ENCODE data around the gene PRKN.

PRKN gene

DNA sequence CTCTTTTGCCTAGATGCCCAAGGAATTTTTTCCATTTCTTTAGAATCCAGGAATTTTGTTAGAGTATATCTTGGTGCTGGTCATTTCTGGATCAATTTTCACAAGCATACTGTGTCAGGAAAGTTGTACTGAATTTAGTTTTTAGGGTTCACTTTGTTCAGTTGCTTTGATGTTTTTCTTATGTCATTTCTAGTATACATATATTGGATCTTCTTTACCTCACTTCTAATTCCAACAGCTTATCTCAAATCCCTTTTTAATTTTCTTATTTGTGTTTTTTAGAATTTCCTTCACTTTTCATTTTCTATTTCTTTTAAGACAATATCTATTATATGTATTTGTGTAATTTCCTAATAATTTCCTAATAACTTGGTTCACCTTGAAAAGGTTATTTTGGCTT, 1172.7 kb downstream of the PRKN start:
- H3K27ac ChIP-seq (replicated peaks), result no peak overlapping the region
- TF ChIP-seq SPI1 (IDR thresholded peaks at IDR 0.05; ENCODE audit: borderline replicate concordance, low read depth) (no peak), POLR2AphosphoS5 (IDR thresholded peaks at IDR 0.05; ENCODE audit: low read depth) (no peak), GABPA (IDR thresholded peaks at IDR 0.05; ENCODE audit: low read depth) (no peak)
- TF ChIP-seq, protein P1, sequence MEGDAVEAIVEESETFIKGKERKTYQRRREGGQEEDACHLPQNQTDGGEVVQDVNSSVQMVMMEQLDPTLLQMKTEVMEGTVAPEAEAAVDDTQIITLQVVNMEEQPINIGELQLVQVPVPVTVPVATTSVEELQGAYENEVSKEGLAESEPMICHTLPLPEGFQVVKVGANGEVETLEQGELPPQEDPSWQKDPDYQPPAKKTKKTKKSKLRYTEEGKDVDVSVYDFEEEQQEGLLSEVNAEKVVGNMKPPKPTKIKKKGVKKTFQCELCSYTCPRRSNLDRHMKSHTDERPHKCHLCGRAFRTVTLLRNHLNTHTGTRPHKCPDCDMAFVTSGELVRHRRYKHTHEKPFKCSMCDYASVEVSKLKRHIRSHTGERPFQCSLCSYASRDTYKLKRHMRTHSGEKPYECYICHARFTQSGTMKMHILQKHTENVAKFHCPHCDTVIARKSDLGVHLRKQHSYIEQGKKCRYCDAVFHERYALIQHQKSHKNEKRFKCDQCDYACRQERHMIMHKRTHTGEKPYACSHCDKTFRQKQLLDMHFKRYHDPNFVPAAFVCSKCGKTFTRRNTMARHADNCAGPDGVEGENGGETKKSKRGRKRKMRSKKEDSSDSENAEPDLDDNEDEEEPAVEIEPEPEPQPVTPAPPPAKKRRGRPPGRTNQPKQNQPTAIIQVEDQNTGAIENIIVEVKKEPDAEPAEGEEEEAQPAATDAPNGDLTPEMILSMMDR (IDR thresholded peaks at IDR 0.05; ENCODE audit: insufficient read depth, low read length), result no peak
- TF ChIP-seq, protein P2, sequence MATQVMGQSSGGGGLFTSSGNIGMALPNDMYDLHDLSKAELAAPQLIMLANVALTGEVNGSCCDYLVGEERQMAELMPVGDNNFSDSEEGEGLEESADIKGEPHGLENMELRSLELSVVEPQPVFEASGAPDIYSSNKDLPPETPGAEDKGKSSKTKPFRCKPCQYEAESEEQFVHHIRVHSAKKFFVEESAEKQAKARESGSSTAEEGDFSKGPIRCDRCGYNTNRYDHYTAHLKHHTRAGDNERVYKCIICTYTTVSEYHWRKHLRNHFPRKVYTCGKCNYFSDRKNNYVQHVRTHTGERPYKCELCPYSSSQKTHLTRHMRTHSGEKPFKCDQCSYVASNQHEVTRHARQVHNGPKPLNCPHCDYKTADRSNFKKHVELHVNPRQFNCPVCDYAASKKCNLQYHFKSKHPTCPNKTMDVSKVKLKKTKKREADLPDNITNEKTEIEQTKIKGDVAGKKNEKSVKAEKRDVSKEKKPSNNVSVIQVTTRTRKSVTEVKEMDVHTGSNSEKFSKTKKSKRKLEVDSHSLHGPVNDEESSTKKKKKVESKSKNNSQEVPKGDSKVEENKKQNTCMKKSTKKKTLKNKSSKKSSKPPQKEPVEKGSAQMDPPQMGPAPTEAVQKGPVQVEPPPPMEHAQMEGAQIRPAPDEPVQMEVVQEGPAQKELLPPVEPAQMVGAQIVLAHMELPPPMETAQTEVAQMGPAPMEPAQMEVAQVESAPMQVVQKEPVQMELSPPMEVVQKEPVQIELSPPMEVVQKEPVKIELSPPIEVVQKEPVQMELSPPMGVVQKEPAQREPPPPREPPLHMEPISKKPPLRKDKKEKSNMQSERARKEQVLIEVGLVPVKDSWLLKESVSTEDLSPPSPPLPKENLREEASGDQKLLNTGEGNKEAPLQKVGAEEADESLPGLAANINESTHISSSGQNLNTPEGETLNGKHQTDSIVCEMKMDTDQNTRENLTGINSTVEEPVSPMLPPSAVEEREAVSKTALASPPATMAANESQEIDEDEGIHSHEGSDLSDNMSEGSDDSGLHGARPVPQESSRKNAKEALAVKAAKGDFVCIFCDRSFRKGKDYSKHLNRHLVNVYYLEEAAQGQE (IDR thresholded peaks at IDR 0.05; ENCODE audit: insufficient replicate concordance, low read depth), result no peak
- H3K4me3 ChIP-seq (replicated peaks; ENCODE audit: insufficient read depth, low read length), result no peak overlapping the region

DNA sequence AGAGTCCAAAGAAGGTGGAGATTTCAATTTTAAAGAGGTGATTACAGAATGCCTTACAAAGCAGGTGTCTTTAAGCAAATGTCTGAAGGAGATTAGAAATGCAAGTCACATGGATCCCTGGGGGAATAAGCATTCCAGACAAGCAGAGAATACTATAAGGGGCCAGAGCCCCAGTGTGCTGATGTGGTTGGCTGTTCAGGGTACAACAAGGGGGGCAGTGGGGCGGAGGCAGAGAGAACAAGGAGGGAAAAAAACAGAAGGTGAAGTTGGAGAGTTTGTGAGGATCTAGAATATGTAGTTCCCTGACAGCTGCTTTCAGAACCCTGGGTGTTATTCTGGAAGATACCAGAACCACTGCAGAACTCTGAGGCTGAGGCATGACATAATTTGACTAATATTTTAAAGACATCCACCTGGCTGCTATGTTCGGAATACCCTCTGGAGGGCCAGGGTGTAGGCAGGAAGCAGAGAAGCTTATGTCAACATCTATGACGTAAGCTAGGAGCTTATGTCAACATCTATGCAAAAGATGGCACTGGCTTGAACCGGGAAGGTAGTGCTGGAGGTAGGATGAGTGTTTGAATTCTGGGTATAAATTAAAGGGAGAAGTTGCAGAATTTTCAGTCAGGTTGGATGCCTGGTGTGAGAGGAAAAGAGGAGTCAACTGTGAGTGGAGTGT, 1177.5 kb downstream of the PRKN start:
- Histone ChIP-seq H3K4me3 (replicated peaks; ENCODE audit: insufficient read depth, low read length) (no peak overlapping the region), H3K27me3 (ENCODE audit: insufficient read depth, poor library complexity, severe bottlenecking) (no peaks in the 10 kb centered on the region), H3K27ac (replicated peaks) (no peak overlapping the region)
- TF ChIP-seq POLR2AphosphoS5 (IDR thresholded peaks at IDR 0.05; ENCODE audit: low read depth) (no peak), GABPA (IDR thresholded peaks at IDR 0.05; ENCODE audit: low read depth) (no peak), SPI1 (IDR thresholded peaks at IDR 0.05; ENCODE audit: borderline replicate concordance, low read depth) (no peak)
- TF ChIP-seq, protein P2 (IDR thresholded peaks at IDR 0.05; ENCODE audit: insufficient replicate concordance, low read depth), result no peak
- TF ChIP-seq, protein P1 (IDR thresholded peaks at IDR 0.05; ENCODE audit: insufficient read depth, low read length), result no peak
- DNase-seq (ENCODE audit: low read depth in 1 of 2, low spot score in 1 of 2), result no peak

More for the DNA sequence above, 1172.7 kb downstream of the PRKN start:
- DNase-seq (ENCODE audit: low read depth in 1 of 2, low spot score in 1 of 2), result no peak
- no peaks in the 10 kb centered on the region for H3K27me3 ChIP-seq (ENCODE audit: insufficient read depth, poor library complexity, severe bottlenecking)

DNA sequence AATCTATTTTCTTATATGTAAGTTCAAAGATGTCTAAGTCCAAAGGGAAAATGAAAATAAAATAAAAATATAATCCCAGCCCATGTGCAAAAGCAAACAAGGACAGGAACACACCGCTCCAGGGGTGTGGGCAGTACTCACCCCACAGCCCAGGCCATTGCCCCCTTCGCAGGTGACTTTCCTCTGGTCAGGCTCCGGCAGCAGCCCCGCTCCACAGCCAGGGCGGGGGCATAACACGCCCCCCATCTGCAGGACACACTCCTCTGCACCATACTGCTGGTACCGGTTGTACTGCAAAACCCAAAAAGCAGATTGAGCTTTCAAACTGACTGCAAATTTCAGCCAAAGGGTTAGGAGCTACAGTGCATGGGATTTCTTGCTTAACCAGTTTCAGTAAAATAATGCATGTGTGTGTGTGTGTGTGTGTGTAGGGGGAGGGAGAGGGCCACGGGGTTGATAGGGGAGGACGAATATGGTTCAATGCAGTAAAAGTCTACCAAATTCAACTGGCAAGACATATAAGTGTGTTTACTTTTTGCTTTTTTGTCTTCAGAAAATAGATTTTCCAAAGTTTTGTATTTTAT, 1178.8 kb downstream of the PRKN start:
- no peak overlapping the region for H3K4me3 ChIP-seq (replicated peaks; ENCODE audit: insufficient read depth, low read length)
- TF ChIP-seq, protein P2 (IDR thresholded peaks at IDR 0.05; ENCODE audit: insufficient replicate concordance, low read depth), result no peak
- TF ChIP-seq POLR2AphosphoS5 (IDR thresholded peaks at IDR 0.05; ENCODE audit: low read depth), result no peak
- TF ChIP-seq, protein P1 (IDR thresholded peaks at IDR 0.05; ENCODE audit: insufficient read depth, low read length), result no peak
- TF ChIP-seq GABPA (IDR thresholded peaks at IDR 0.05; ENCODE audit: low read depth), result no peak
- no peak for TF ChIP-seq SPI1 (IDR thresholded peaks at IDR 0.05; ENCODE audit: borderline replicate concordance, low read depth)

More for the DNA sequence above, 1178.8 kb downstream of the PRKN start:
- Histone ChIP-seq H3K27ac (replicated peaks) (no peak overlapping the region), H3K27me3 (ENCODE audit: insufficient read depth, poor library complexity, severe bottlenecking) (no peaks in the 10 kb centered on the region)
- no peak for DNase-seq (ENCODE audit: low read depth in 1 of 2, low spot score in 1 of 2)
